Loucy (cell line): ENCODE results near the gene ADGRG1.

Experiments
- H2AFZ ChIP-seq: fragments of 200-600 bp; sonication (generic); 2 replicates; pipeline ENCODE4 v1.6.0; 2016; ENCODE audit warnings: antibody characterized with exemption, mild to moderate bottlenecking, low read length, moderate library complexity
- H3F3A ChIP-seq: fragments of 200-600 bp; 2 replicates; pipeline ENCODE4 v1.6.0; 2016; ENCODE audit warnings: antibody characterized with exemption, low read depth, mild to moderate bottlenecking
- H3K27me3 ChIP-seq: fragments of 200-600 bp; sonication (generic); 2 replicates; pipeline ENCODE4 v1.6.1; 2014; ENCODE audit warnings: low read length, mild to moderate bottlenecking; ENCODE audit not compliant: insufficient read depth, poor library complexity, severe bottlenecking
- H3K36me3 ChIP-seq: fragments of 200-600 bp; sonication (generic); 2 replicates; pipeline ENCODE4 v1.6.1; 2016; ENCODE audit warnings: low read length; ENCODE audit not compliant: insufficient read depth
- H3K4me1 ChIP-seq: fragments of 200-600 bp; sonication (generic); 2 replicates; pipeline ENCODE4 v1.5.1; 2014; ENCODE audit warnings: low read length, mild to moderate bottlenecking; ENCODE audit not compliant: insufficient read depth, poor library complexity, severe bottlenecking
- H3K4me2 ChIP-seq: fragments of 200-600 bp; sonication (generic); 2 replicates; pipeline ENCODE4 v1.6.0; 2014; ENCODE audit warnings: antibody characterized with exemption, low read length, low read depth, mild to moderate bottlenecking; ENCODE audit not compliant: poor library complexity, severe bottlenecking
- H3K4me3 ChIP-seq: fragments of 200-600 bp; sonication (generic); 2 replicates; pipeline ENCODE4 v1.5.1; 2014; ENCODE audit warnings: low read length, mild to moderate bottlenecking, mixed read lengths; ENCODE audit not compliant: poor library complexity, severe bottlenecking
- H3K79me2 ChIP-seq: fragments of 200-600 bp; sonication (generic); 2 replicates; pipeline ENCODE4 v1.6.1; 2014; ENCODE audit warnings: low read length; ENCODE audit not compliant: insufficient read depth
- H3K9ac ChIP-seq: fragments of 200-600 bp; sonication (generic); 2 replicates; pipeline ENCODE4 v1.6.0; 2014; ENCODE audit warnings: mild to moderate bottlenecking, low read depth, low read length, moderate library complexity; ENCODE audit not compliant: poor library complexity, severe bottlenecking
- H3K9me2 ChIP-seq: fragments of 200-600 bp; sonication (generic); replicated peaks from 2 replicates; pipeline ENCODE4 v1.6.1; 2016; ENCODE audit warnings: low read depth, low read length, mixed read lengths
- H3K9me3 ChIP-seq: fragments of 200-600 bp; sonication (generic); 2 replicates; pipeline ENCODE4 v1.6.1; 2014; ENCODE audit warnings: mild to moderate bottlenecking, antibody characterized with exemption, low read length, low read depth; ENCODE audit not compliant: insufficient read depth
- H4K20me1 ChIP-seq: fragments of 200-600 bp; sonication (generic); 2 replicates; pipeline ENCODE4 v1.6.0; 2014; ENCODE audit warnings: antibody characterized with exemption, low read length, mild to moderate bottlenecking; ENCODE audit not compliant: insufficient read depth, poor library complexity, severe bottlenecking
- CTCF ChIP-seq: fragments of 200-600 bp; sonication (generic); conservative IDR thresholded peaks from 2 replicates; pipeline ENCODE4 v1.5.1; 2014; ENCODE audit warnings: mild to moderate bottlenecking, antibody characterized with exemption, low read length
- EZH2phosphoT487 ChIP-seq: fragments of 200-600 bp; IDR thresholded peaks from 2 replicates; pipeline ENCODE4 v1.6.1; 2018; ENCODE audit warnings: antibody characterized with exemption, mild to moderate bottlenecking, moderate library complexity, borderline replicate concordance

ADGRG1 gene

DNA sequence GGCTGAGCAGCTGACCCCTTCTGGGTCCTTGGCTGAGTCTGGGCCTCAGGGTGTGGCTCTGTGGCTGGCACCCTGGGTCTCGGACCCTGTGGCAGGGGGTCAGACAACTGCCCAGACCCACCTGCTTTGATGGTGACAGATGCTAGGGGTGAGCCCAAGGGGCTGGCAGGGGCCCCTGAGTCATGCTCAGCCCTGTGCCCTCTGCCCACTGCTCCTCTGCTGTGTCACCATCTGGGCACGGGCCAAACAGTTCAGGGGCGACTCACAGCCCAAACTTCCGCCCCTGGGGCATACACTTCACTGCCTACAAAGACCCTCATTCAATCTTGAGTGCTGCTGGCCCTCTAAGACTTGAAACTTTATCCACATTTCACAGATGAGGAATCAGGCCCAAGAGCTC is 5.7 kb downstream of the ADGRG1 start:
- H4K20me1 ChIP-seq: no peaks in the 10 kb centered on the region
- H3K9ac ChIP-seq: no peak overlapping the region
- H3F3A ChIP-seq: no peaks in the 10 kb centered on the region
- no peaks in the 10 kb centered on the region for H3K4me1 ChIP-seq
- no peak for TF ChIP-seq EZH2phosphoT487
- H3K36me3 ChIP-seq: no peaks in the 10 kb centered on the region
- no peaks in the 10 kb centered on the region for H3K9me3 ChIP-seq
- H3K79me2 ChIP-seq: no peaks in the 10 kb centered on the region
- no peak overlapping the region for H2AFZ ChIP-seq
- H3K9me2 ChIP-seq: no peaks in the 10 kb centered on the region
- no peak overlapping the region for H3K4me2 ChIP-seq
- H3K27me3 ChIP-seq: no peaks in the 10 kb centered on the region
- no peak overlapping the region for H3K4me3 ChIP-seq

GRCh38 chr16:57635266-57636097 is 7.1 kb downstream of the ADGRG1 start:
- Histone ChIP-seq H3K27me3 (no peaks in the 10 kb centered on the region), H3K9me3 (no peaks in the 10 kb centered on the region), H3K36me3 (no peaks in the 10 kb centered on the region), H3K4me3 (no peak overlapping the region), H2AFZ (no peak overlapping the region), H4K20me1 (no peaks in the 10 kb centered on the region), H3K79me2 (no peaks in the 10 kb centered on the region), H3F3A (no peaks in the 10 kb centered on the region), H3K9me2 (no peaks in the 10 kb centered on the region), H3K4me2 (no peak overlapping the region), H3K4me1 (peaks cover 4% of the 10 kb centered on the region), H3K9ac (no peak overlapping the region)
- TF ChIP-seq CTCF (no peak), EZH2phosphoT487 (no peak)

DNA sequence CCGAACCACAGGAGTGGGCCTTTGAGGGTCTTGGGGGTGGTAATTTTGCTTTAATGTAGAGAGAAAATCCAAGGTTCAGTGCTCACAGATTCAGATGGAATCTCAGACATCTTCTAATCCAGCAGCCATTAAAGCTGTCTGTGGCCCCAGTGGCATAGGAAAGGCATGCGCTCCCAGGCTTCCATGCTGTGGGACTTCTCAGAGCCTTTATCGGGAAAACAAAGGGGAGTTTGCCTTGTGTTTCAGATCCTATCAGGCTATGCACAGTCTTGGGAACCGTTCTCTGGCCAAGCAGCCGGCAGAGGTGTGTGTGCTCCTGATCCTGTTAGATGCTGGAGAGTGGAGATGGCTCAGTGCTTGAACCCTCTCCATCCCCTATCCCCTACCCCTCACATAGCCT is 7.8 kb downstream of the ADGRG1 start:
- TF ChIP-seq CTCF: no peak
- TF ChIP-seq EZH2phosphoT487: no peak
- Histone ChIP-seq H3K9ac (no peak overlapping the region), H3K27me3 (no peaks in the 10 kb centered on the region)

DNA sequence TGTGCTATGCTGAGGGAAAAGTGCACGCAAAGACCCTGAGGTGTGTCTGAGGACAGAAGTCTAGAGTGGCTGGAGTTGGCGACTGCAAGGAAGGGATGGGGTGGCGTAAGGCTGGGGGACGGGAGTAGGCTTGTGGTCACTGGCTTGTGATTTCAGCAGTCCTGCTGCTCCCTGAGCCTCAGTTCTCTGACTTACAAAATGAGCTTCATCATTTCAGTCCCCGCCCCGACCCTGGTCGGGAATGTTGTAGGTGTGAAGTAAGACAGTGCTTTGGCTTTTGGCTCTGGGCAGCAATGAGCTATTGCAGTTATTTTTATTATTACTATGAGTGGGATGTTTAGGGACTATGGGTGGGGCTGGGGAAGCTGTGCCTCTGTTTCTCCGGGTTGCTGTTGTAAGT is 8.6 kb downstream of the ADGRG1 start:
- H3K9ac ChIP-seq: no peak overlapping the region

More for the DNA sequence above, 7.8 kb downstream of the ADGRG1 start:
- Histone ChIP-seq H3K79me2 (no peaks in the 10 kb centered on the region), H3F3A (no peaks in the 10 kb centered on the region), H2AFZ (no peak overlapping the region), H3K9me3 (no peaks in the 10 kb centered on the region), H3K4me2 (no peak overlapping the region), H3K4me3 (no peak overlapping the region), H4K20me1 (no peaks in the 10 kb centered on the region), H3K36me3 (no peaks in the 10 kb centered on the region), H3K9me2 (no peaks in the 10 kb centered on the region), H3K4me1 (peaks cover 4% of the 10 kb centered on the region)

More for the DNA sequence above, 8.6 kb downstream of the ADGRG1 start:
- H3K36me3 ChIP-seq: no peaks in the 10 kb centered on the region
- no peak overlapping the region for H3K4me2 ChIP-seq
- no peaks in the 10 kb centered on the region for H3K9me3 ChIP-seq
- H3K4me1 ChIP-seq: peaks cover 4% of the 10 kb centered on the region
- no peaks in the 10 kb centered on the region for H3K27me3 ChIP-seq
- H4K20me1 ChIP-seq: no peaks in the 10 kb centered on the region
- no peaks in the 10 kb centered on the region for H3K9me2 ChIP-seq
- H3K4me3 ChIP-seq: no peak overlapping the region
- TF ChIP-seq CTCF (no peak), EZH2phosphoT487 (no peak)
- no peaks in the 10 kb centered on the region for H3F3A ChIP-seq
- no peaks in the 10 kb centered on the region for H3K79me2 ChIP-seq
- H2AFZ ChIP-seq: no peak overlapping the region
